ENCODE results near the gene PRPSAP2.

DNA sequence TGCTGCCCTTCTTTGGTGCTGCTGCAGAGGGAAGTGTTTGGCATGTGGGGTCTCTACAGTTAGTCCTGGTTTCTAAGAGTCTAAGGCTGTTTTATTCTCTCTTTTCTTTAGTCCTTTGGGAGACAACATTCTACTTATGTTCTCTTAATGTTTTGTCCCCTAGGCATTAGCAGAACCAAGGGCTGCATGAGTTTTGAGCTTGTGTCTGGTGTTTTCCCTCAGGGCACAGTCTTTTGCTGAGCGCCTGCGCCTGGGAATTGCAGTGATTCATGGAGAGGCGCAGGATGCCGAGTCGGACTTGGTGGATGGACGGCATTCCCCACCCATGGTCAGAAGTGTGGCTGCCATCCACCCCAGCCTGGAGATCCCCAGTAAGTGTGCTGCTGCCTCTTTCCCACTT is 53.0 kb downstream of the PRPSAP2 start:
- TF ChIP-seq, protein P1, sequence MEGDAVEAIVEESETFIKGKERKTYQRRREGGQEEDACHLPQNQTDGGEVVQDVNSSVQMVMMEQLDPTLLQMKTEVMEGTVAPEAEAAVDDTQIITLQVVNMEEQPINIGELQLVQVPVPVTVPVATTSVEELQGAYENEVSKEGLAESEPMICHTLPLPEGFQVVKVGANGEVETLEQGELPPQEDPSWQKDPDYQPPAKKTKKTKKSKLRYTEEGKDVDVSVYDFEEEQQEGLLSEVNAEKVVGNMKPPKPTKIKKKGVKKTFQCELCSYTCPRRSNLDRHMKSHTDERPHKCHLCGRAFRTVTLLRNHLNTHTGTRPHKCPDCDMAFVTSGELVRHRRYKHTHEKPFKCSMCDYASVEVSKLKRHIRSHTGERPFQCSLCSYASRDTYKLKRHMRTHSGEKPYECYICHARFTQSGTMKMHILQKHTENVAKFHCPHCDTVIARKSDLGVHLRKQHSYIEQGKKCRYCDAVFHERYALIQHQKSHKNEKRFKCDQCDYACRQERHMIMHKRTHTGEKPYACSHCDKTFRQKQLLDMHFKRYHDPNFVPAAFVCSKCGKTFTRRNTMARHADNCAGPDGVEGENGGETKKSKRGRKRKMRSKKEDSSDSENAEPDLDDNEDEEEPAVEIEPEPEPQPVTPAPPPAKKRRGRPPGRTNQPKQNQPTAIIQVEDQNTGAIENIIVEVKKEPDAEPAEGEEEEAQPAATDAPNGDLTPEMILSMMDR (IDR thresholded peaks at IDR 0.05; ENCODE audit: insufficient read depth, low read depth, low read length), result no peak
- TF ChIP-seq EZH2 (IDR thresholded peaks at IDR 0.05; ENCODE audit: insufficient read depth, low read length), result no peak
